T-helper 17 cell (primary cell): ENCODE measurements around the gene ABCC10. TPM values are rescaled to one million over a fixed set of nuclear protein-coding genes. Genes with fewer than 3 reads are reported as not detected.
"Not testable (repeated sequence)": the region's sequence is repeated elsewhere in the genome, so short reads cannot be mapped to it uniquely, and the experiment has no call there.

Source experiments
- ATAC-seq: fragments of 150-1000 bp; cut with Tn5 transposase; 2 replicates; pipeline ENCODE4 v1.10.0; 2021; ENCODE audit warnings: mild to moderate bottlenecking, moderate library complexity
- DNase-seq, 3 donors: peaks; one replicate each; pipeline versions ENCODE4 v3.0.0 to v3.0.0-alpha.2; 2020 to 2021
- H3K9me3 ChIP-seq: one replicate; pipeline ENCODE4 v1.7.0; 2013; ENCODE audit warnings: low read length, mild to moderate bottlenecking; ENCODE audit not compliant: control insufficient read depth, poor library complexity, severe bottlenecking
- H3K27ac Mint-ChIP-seq: one replicate; pipeline ENCODE4 v1.8.0; 2022; ENCODE audit warnings: mild to moderate bottlenecking, moderate library complexity, mixed read lengths
- H3K27me3 Mint-ChIP-seq: one replicate; pipeline ENCODE4 v1.8.0; 2022; ENCODE audit warnings: mixed read lengths
- H3K36me3 Mint-ChIP-seq: one replicate; pipeline ENCODE4 v1.8.0; 2022; ENCODE audit warnings: low read depth, mixed read lengths
- H3K4me1 Mint-ChIP-seq: one replicate; pipeline ENCODE4 v1.8.0; 2022; ENCODE audit warnings: mild to moderate bottlenecking, mixed read lengths
- H3K4me3 Mint-ChIP-seq: one replicate; pipeline ENCODE4 v1.8.0; 2022; ENCODE audit warnings: mild to moderate bottlenecking, moderate library complexity, mixed read lengths
- total RNA-seq, 4 donors: library from RNA in 2 of 4; stranded (reverse) in 2 of 4; gene quantifications; one replicate each; pipeline ENCODE4 v1.2.3 and lab custom pipeline; 2022 to 2026

The ABCC10 gene
- total RNA-seq (10 to 100 TPM; 51.0 to 70.7 TPM), total RNA-seq (lab: John Stamatoyannopoulos, UW) (70.6 to 70.8 reads per million in 2 donors)

- Mint-ChIP-seq H3K27me3 (no peaks in the 10 kb centered on the region), H3K27ac (peak within 1 kb of the TSS; percentile 95), H3K4me1 (peaks cover 13% of the 10 kb centered on the region), H3K36me3 (no peaks in the 10 kb centered on the region), H3K4me3 (peak within 1 kb of the TSS; percentile 92)
- peak; percentile 93 for ATAC-seq
- no peaks in the 10 kb centered on the region for H3K9me3 ChIP-seq
- DNase-seq, result peak; percentile 88 to 91 (median 91)
Measured at GRCh38 chr6:43427406-43428111, at the start of gene ABCC10. ABCC10 (plus strand) TSS chr6:43427541; CDS start chr6:43427979, 438 bp downstream.

DNA sequence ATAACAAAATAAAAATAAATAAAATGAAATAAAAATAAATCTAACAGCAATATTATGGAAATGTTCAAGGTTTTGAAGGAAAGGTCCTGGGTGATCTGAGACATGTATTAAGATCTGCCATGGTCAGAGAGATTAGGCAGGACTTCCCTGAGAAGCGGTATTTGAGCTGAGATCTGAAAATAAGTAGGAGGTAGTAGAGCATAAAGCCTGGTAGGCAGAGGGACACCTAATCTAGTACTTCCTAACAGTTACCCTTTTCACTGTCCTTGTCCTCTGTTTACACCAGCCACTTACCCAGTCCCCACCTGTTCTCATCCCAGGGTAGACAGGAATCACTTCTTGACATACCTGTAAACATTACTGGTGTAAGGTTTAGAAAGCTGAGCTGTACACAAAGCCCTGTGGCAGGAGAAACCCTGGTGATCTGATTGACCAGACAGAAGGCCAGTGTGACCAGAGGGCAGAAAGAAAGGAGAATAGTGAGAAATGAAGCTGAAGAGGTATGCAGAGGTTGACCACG is 49.6 kb upstream of the ABCC10 start:
- ATAC-seq (no peak), DNase-seq (no peak)
- H3K27ac Mint-ChIP-seq, result no peak overlapping the region
- no peak overlapping the region for H3K4me3 Mint-ChIP-seq
- peaks cover 2% of the 10 kb centered on the region for H3K36me3 Mint-ChIP-seq
- H3K9me3 ChIP-seq, result no peaks in the 10 kb centered on the region
- no peaks in the 10 kb centered on the region for H3K27me3 Mint-ChIP-seq
- H3K4me1 Mint-ChIP-seq, result peaks cover 10% of the 10 kb centered on the region

GRCh38 chr6:43378631-43379030 is 48.7 kb upstream of the ABCC10 start:
- DNase-seq (no peak), ATAC-seq (no peak)
- Mint-ChIP-seq H3K27me3 (no peaks in the 10 kb centered on the region), H3K4me3 (no peak overlapping the region), H3K27ac (no peak overlapping the region), H3K4me1 (peaks cover 17% of the 10 kb centered on the region), H3K36me3 (peaks cover 2% of the 10 kb centered on the region)
- H3K9me3 ChIP-seq, result no peaks in the 10 kb centered on the region

DNA sequence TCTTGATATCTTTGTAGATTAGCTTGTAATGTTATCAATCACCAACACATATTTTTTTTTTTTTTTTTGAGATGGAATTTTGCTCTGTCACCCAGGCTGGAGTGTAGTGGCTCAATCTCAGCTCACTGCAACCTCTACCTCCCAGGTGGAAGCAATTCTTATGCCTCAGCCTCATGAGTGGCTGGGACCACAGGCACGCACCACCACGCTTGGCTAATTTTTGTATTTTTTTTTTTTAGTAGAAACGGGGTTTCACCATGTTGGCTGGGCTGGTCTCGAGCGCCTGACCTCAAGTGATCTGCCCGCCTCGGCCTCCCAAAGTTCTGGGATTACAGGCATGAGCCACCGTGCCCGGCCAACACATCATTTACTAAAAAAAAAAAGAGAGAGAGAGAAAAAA is 46.5 kb upstream of the ABCC10 start:
- Mint-ChIP-seq H3K4me1 (peaks cover 27% of the 10 kb centered on the region), H3K27ac (peak overlapping the region; percentile 83)
- H3K4me3 Mint-ChIP-seq, result not testable (repeated sequence)

GRCh38 chr6:43383021-43383667 is 44.2 kb upstream of the ABCC10 start:
- ATAC-seq, result no peak
- Mint-ChIP-seq H3K27ac (peak overlapping the region; percentile 83), H3K36me3 (peaks cover 2% of the 10 kb centered on the region), H3K4me1 (peaks cover 31% of the 10 kb centered on the region), H3K4me3 (peak overlapping the region; percentile 57), H3K27me3 (no peaks in the 10 kb centered on the region)
- no peak for DNase-seq
- no peaks in the 10 kb centered on the region for H3K9me3 ChIP-seq

More for the DNA sequence above, 46.5 kb upstream of the ABCC10 start:
- not testable (repeated sequence) for H3K36me3 Mint-ChIP-seq, ATAC-seq, DNase-seq, H3K27me3 Mint-ChIP-seq, H3K9me3 ChIP-seq

- H3K9me3 ChIP-seq, result no peaks in the 10 kb centered on the region
- Mint-ChIP-seq H3K36me3 (no peaks in the 10 kb centered on the region), H3K27me3 (no peaks in the 10 kb centered on the region), H3K4me1 (peaks cover 39% of the 10 kb centered on the region), H3K4me3 (no peak overlapping the region), H3K27ac (peak overlapping the region; percentile 83)
- DNase-seq (no peak), ATAC-seq (no peak)
Measured at GRCh38 chr6:43386492-43386891, 40.8 kb upstream of the ABCC10 start.

- Mint-ChIP-seq H3K27ac (peak overlapping the region; percentile 72), H3K36me3 (no peaks in the 10 kb centered on the region), H3K4me1 (peaks cover 39% of the 10 kb centered on the region), H3K4me3 (no peak overlapping the region), H3K27me3 (no peaks in the 10 kb centered on the region)
- no peaks in the 10 kb centered on the region for H3K9me3 ChIP-seq
- no peak for ATAC-seq
- no peak for DNase-seq
Measured at GRCh38 chr6:43389730-43390295, 37.5 kb upstream of the ABCC10 start.

- H3K36me3 Mint-ChIP-seq, H3K27me3 Mint-ChIP-seq, DNase-seq, H3K9me3 ChIP-seq: not testable (repeated sequence)
- Mint-ChIP-seq H3K4me1 (peaks cover 37% of the 10 kb centered on the region), H3K27ac (peak overlapping the region; percentile 72), H3K4me3 (peak overlapping the region; percentile 85)
- peak; percentile 22 for ATAC-seq
Measured at GRCh38 chr6:43390753-43391439, 36.4 kb upstream of the ABCC10 start.

GRCh38 chr6:43391440-43392031 is 35.8 kb upstream of the ABCC10 start:
- peak overlapping the region; percentile 72 for H3K27ac Mint-ChIP-seq
- peak overlapping the region; percentile 85 for H3K4me3 Mint-ChIP-seq
- peaks cover 33% of the 10 kb centered on the region for H3K4me1 Mint-ChIP-seq
- ATAC-seq (peak; percentile 88), DNase-seq (peak; percentile 20 to 51 (median 22))
- H3K27me3 Mint-ChIP-seq, result no peaks in the 10 kb centered on the region
- H3K36me3 Mint-ChIP-seq, result no peaks in the 10 kb centered on the region
- no peaks in the 10 kb centered on the region for H3K9me3 ChIP-seq

DNA sequence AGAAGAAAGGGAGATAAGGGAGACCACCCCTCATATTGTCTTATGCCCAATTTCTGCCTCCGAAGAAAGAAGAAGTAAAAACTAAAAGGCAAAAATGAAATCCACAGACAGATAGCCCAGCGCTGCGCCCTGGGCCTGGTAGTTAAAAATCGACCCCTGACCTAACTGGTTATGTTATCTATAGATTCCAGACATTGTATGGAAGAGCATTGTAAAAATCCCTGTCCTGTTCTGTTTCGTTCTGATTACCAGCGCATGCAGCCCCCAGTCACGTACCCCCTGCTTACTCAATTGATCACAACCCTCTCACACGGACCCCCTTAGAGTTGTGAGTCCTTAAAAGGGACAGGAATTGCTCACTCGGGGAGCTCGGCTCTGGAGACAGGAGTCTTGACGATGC is 34.2 kb upstream of the ABCC10 start:
- peaks cover 33% of the 10 kb centered on the region for H3K4me1 Mint-ChIP-seq
- H3K36me3 Mint-ChIP-seq, DNase-seq, ATAC-seq, H3K4me3 Mint-ChIP-seq, H3K9me3 ChIP-seq, H3K27me3 Mint-ChIP-seq: not testable (repeated sequence)
- H3K27ac Mint-ChIP-seq, result peak overlapping the region; percentile 78

GRCh38 chr6:43393602-43394001 is 33.7 kb upstream of the ABCC10 start:
- Mint-ChIP-seq H3K27me3 (no peaks in the 10 kb centered on the region), H3K4me1 (peaks cover 33% of the 10 kb centered on the region), H3K27ac (peak overlapping the region; percentile 78), H3K36me3 (no peaks in the 10 kb centered on the region), H3K4me3 (peak overlapping the region; percentile 4)
- ATAC-seq, result no peak
- no peak for DNase-seq
- no peaks in the 10 kb centered on the region for H3K9me3 ChIP-seq

DNA sequence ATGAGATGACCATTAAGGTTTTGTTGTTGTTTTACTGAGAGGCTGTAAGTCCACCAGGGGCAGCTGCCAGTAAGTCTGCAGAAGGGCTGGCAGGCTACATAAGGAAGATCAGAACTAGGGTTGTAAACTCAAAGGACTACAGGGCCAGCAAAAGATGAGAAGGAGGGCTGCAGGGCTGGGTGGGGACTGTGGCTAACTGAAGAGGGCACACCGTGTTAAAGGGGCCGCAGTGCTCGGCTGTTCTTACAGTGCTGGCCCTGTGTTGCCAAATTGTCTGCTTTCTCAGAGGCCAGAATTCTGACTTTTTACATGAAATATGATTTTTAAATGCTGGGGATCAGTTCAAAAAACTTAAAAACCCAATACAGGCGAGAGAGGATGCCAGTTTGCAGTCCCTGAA is 32.4 kb upstream of the ABCC10 start:
- H3K4me3 Mint-ChIP-seq, result no peak overlapping the region
- DNase-seq, result no peak
- no peaks in the 10 kb centered on the region for H3K36me3 Mint-ChIP-seq
- no peak for ATAC-seq
- no peaks in the 10 kb centered on the region for H3K9me3 ChIP-seq
- H3K27me3 Mint-ChIP-seq, result peaks cover 5% of the 10 kb centered on the region
- H3K27ac Mint-ChIP-seq, result peak overlapping the region; percentile 78
- H3K4me1 Mint-ChIP-seq, result peaks cover 33% of the 10 kb centered on the region
